Measurements from ENCODE around the gene ENDOV.
"Not testable (repeated sequence)": the region's sequence is repeated elsewhere in the genome, so short reads cannot be mapped to it uniquely, and the experiment has no call there.

Gene ENDOV

DNA sequence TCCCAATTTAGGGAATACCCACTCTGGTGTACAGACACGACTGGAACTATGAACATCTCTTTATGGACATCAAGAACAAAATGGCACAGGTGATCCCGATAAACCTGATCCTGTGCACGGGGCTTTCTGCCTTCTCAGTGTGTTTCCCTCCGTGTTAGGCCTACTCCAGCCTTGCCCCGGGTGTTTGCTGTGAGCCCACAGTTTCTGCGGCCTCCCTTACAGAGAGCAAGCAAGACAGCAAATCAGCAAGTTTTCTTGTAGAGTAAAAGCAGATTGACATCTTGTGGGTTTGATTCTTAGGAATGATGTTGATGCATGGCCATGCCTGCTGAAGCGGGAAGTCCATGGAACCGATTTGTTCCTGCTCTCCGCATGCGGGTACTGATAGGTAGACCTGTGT, 26.4 kb upstream of the ENDOV start:
- DNase-seq, result no peak

GRCh38 chr17:80389011-80389995, 25.7 kb upstream of the ENDOV start:
- no peak for DNase-seq

GRCh38 chr17:80393241-80393890, 21.6 kb upstream of the ENDOV start:
- no peak for DNase-seq

DNA sequence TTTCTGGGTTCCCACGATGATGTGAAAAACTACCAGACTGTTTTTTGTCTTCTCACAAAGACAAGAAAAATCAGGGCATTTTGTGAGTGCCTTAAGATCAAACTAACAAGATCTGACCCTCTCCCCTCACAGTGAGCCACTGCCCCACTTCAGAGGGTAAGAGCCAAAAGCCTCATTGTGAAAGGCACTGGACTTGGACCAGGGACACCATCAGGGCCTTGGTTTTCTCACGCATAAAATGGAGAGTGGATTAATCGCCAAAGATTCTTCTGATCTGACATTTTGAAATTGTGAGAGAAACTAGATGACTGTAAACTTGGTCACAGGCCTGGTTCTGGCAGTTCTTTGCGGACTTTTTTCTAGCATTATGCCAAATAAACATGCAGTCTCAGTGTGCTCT, 21.0 kb upstream of the ENDOV start:
- DNase-seq, result no peak

- no peak for DNase-seq
Measured at GRCh38 chr17:80394629-80395216, 20.2 kb upstream of the ENDOV start.

DNA sequence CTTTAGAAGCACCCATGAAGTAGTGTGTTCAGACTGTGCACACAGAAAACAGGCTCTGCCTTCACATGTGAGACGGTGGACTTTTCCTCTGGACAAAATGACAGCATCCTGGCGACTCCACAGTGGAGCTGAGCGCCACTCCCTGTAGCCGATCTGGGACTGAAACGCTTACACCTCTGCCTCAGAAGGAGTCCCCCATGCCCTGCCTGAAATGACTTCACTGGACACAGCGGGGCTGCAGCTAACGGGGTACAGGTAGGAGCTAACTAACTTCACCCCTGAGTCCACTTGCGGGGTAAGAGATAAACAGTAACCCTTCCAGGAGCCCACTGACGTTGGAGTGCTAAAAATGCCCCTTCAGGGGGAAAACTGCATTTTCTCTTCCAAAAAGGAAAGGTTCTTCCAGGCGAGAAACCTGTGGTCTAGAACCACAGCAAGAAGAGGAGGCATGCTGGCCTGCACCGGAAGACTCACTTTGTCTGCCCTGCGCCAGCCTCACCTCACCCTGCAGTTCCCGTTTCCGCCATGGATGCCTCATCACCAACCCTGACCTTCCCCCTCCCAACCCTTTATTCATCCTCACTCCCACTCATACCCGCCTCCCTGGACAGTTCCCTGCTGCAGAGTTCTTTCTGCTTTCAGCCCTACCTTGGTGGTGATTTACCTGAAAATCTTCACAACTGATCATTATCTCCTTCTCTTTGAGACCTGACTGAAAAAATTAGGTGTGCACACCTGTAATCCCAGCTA, 19.4 kb upstream of the ENDOV start:
- no peak for DNase-seq

DNA sequence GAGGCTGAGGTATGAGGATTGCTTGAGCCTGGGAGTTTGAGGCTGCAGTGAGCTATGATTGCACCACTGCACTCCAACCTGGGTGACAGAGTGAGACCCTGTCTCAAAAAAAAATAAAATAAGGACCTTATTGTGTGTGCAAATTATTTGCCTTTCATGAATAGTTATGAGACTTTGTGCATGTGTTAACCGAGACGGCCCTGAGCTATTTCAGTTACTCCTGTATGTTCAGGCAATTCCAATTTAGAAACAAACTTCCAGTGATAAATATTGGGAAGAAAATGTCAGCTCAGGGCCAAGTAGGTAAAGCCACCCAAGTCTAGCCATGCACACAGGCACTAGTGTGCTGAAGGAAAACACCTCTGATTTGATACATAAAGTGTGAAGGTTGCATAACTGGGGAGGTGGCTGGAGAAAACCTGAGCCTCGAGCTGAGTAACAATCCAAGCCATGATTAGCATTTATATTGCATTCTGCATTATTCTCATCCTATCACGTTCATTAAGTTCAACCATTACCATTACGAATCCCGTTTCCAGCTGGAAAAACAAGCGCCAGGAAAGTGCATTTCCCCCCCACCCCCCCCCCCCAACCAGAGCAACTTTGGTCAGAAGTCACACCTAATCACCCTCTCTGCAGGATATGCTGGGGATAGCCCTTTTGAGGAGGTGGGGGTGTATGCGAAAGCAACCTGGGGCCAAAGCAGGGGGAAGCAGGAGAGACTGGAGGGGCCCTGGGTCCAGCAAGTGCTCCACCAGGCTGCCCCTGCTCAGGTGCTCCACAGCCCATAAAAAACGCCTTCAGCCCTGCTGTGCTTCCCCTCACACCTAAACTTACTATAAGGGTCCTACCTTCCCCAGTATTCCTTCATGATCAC, 18.6 kb upstream of the ENDOV start:
- DNase-seq, result no peak

DNA sequence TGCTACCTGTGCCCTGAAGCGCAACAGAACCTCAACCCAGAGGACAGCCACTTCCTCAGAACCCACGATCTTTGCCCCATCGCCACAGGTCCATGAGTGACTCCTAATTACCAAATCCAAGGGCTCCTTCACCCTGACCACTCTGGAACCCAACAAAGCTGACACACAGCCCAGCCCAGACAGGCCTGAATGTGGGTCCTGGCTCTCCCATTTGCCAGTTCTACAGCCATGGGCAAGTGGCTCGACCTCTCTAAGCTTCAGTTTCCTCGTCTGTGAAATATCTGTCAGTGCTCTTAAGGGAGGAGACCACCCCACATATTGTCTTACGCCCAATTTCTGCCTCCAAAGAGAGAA, 18.0 kb upstream of the ENDOV start:
- no peak for DNase-seq

GRCh38 chr17:80397686-80398085, 17.3 kb upstream of the ENDOV start:
- no peak for DNase-seq

DNA sequence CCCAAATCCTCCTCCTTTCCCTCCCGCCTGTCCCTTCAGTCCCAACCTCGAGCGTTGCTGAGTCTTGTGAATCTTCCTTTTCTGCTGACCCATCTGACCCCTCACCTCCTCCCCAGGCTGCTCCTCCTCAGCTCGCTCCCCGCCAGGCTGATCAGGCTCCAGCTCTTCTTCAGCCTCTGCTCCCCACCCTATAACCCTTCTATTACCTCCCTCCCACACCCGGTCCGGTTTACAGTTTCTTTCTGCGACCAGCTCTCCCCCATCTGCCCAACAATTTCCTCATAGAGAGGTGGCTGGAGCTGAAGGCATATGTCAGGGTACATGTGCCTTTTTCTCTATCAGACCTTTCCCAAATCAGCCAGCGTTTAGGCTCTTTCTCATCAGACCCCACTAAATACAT, 13.9 kb upstream of the ENDOV start:
- not testable (repeated sequence) for DNase-seq

DNA sequence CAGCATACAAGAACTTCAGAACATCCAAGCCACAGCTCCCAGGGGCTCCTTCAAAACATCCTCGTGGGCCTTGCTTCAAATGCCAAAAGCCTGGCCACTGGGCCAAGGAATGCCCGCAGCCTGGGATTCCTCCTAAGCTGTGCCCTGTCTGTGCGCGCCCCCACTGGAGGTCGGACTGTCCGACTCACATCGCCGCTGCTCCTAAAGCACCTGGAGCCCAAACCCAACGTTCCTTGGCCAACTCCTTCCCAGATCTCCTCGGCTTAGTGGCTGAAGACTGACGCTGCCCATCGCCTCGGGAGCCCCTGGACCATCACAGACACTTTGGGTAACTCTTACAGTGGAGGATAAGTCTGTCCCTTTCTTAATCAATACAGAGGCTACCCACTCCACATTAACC, 12.9 kb upstream of the ENDOV start:
- not testable (repeated sequence) for DNase-seq

DNA sequence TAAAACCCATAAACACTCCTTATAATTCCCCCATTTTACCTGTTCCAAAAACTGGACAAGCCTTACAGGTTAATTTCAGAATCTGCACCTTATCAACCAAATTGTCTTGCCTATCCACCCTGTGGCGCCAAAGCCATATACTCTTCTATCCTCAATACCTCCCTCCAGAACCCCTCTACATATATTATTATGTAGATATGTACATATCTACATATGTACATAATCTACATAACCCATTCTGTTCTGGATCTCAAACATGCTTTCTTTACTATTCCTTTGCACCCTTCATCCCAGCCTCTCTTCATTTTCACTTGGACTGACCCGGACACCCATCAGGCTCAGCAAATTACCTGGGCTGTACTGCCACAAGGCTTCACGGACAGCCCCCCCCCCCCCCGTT, 12.0 kb upstream of the ENDOV start:
- no peak for DNase-seq

- no peak for DNase-seq
Measured at GRCh38 chr17:80406146-80406545, 8.8 kb upstream of the ENDOV start.

DNA sequence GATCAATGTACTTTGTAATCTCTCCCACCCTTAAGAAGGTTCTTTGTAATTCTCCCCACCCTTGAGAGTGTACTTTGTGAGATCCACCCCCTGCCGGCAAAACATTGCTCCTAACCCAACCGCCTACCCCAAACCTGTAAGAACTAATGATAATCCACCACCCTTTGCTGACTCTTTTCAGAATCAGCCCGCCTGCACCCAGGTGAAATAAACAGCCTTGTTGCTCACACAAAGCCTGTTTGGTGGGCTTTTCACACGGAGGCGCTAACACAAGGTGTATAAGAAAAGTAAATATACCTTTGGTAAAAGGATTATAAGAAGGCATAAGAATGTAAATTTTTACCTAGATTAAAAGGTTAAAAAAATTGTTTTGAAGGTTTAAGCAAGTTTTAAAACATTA, 7.0 kb upstream of the ENDOV start:
- DNase-seq, result not testable (repeated sequence)

GRCh38 chr17:80408872-80409271, 6.1 kb upstream of the ENDOV start:
- DNase-seq, result no peak

DNA sequence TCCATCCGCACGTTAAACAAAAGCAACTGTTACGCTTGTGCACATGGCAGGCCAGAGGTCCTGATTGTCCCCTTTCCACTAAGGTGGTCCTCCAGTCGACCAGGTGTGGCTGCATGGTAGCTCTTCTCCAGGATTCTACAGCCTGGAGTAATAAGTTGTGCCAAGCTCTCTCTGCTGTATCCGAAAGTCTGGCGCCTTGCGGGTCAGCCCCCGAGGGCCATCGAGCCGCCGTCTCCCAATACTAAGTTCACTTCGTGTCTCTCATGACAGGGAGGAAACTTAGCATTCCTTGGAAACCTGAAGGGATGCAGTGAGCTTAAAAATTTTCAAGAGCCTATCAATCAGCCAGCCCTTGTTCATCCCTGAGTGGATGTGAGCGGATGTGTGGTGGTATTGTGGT, 5.3 kb upstream of the ENDOV start:
- no peak for DNase-seq

DNA sequence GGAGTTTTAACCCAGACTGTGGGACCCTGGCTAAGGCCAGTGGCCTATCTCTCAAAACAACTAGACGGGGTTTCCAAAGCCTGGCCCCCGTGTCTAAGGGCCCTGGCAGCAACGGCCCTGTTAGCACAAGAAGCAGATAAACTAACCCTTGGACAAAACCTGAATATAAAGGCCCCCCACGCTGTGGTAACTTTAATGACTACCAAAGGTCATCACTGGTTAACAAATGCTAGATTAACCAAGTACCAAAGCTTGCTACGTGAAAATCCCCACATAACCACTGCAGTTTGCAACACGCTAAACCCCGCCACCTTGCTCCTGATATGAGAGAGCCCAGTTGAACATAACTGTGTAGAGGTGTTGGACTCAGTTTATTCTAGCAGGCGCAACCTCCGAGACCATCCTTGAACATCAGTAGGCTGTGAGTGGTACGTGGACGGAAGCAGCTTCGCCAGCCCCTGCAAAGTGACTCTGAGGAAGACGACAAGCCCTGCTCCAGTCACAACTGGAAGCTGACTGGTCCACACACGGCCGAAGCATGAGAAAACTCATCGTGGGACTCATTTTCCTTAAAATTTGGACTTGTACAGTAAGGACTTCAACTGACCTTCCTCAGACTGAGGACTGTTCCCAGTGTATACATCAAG, 4.4 kb upstream of the ENDOV start:
- DNase-seq, result not testable (repeated sequence)

DNA sequence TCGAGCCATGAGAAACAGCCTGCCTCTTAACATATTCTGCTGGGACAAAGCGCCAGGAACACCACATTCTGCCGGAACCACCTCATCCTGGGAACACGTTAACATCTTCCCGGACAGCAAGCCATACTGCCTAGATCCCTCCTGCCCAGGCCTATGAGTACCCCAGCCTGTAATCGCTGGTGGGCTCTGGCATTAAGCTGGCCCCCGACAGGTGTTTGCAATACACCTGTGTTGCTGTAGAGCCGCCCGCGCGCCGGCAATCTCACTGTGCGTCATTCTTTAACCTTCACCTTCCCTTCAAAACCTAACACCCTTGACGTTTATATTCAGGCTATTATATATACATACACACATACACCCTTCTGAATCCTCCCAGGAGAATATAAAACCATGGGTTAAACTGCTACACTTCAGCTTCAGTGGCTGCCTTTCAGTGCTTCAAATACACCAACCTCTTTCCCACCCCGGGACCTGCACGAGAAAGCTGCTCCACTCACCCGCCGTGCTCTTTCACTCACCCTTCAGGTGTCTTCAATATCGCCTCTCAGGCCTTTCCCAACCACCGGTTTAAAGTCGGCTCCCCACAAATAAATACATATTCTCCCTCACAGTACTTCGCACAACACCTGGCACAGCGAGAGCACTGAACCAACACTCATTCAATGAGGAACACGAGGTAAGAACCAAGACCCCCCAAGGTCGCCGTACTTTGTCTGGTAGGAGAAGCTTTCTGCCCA, 1.0 kb upstream of the ENDOV start:
- no peak for DNase-seq

GRCh38 chr17:80414508-80414802, 512 bp upstream of the ENDOV start:
- DNase-seq, result no peak

GRCh38 chr17:80415626-80416137, 715 bp downstream of the ENDOV start:
- DNase-seq, result no peak

Data from T-helper 9 cell (primary cell).